MM.1S (cell line): Measurements from ENCODE around the gene PUDP.

Source experiments
- DNase-seq: peaks from one replicate; pipeline ENCODE4 v3.0.0-alpha.2; 2015
- H2AFZ ChIP-seq: fragments of 300-600 bp; sonication (generic); 2 replicates; pipeline ENCODE4 v1.6.0; 2016; ENCODE audit warnings: antibody characterized with exemption, low read length
- H3F3A ChIP-seq: fragments of 300-600 bp; sonication (generic); 2 replicates; pipeline ENCODE4 v1.6.1; 2016; ENCODE audit warnings: mild to moderate bottlenecking, antibody characterized with exemption, low read length, moderate library complexity, mixed read lengths; ENCODE audit not compliant: insufficient read depth
- H3K27ac ChIP-seq: fragments of 300-600 bp; sonication (generic); 2 replicates; pipeline ENCODE4 v1.5.1; 2016; ENCODE audit warnings: mild to moderate bottlenecking, low read length
- H3K27me3 ChIP-seq: fragments of 300-600 bp; sonication (generic); replicated peaks from 2 replicates; pipeline ENCODE4 v1.6.0; 2016; ENCODE audit warnings: low read length; ENCODE audit not compliant: insufficient read depth
- H3K36me3 ChIP-seq: fragments of 300-600 bp; sonication (generic); replicated peaks from 2 replicates; pipeline ENCODE4 v1.6.1; 2016; ENCODE audit warnings: mild to moderate bottlenecking, low read length, mixed read lengths; ENCODE audit not compliant: insufficient read depth
- H3K4me1 ChIP-seq: fragments of 300-600 bp; sonication (generic); 2 replicates; pipeline ENCODE4 v1.6.1; 2016; ENCODE audit warnings: low read length, mixed read lengths
- H3K4me2 ChIP-seq: fragments of 300-600 bp; sonication (generic); 2 replicates; pipeline ENCODE4 v1.6.0; 2016; ENCODE audit warnings: low read depth, low read length
- H3K4me3 ChIP-seq: fragments of 300-600 bp; sonication (generic); 2 replicates; pipeline ENCODE4 v1.5.1; 2016; ENCODE audit warnings: low read length, mixed read lengths
- H3K79me2 ChIP-seq: fragments of 300-600 bp; sonication (generic); 2 replicates; pipeline ENCODE4 v1.6.1; 2016; ENCODE audit warnings: mixed run types, low read length, mixed read lengths
- H3K9ac ChIP-seq: fragments of 300-600 bp; sonication (generic); 2 replicates; pipeline ENCODE4 v1.6.1; 2016; ENCODE audit warnings: low read length, mixed read lengths
- H3K9me2 ChIP-seq: fragments of 300-600 bp; sonication (generic); replicated peaks from 2 replicates; pipeline ENCODE4 v1.6.1; 2016; ENCODE audit warnings: mild to moderate bottlenecking, low read length, mixed read lengths; ENCODE audit not compliant: insufficient read depth
- H3K9me3 ChIP-seq: fragments of 300-600 bp; sonication (generic); replicated peaks from 2 replicates; pipeline ENCODE4 v1.6.1; 2016; ENCODE audit warnings: mild to moderate bottlenecking, low read length, mixed read lengths; ENCODE audit not compliant: insufficient read depth
- H4K20me1 ChIP-seq: fragments of 300-600 bp; sonication (generic); 2 replicates; pipeline ENCODE4 v1.6.1; 2016; ENCODE audit warnings: mild to moderate bottlenecking, low read length, moderate library complexity, mixed read lengths; ENCODE audit not compliant: insufficient read depth
- EZH2 ChIP-seq: fragments of 300-600 bp; sonication (generic); optimal IDR thresholded peaks from 2 replicates; pipeline ENCODE3; 2017; ENCODE audit warnings: low read depth, mild to moderate bottlenecking, antibody characterized with exemption, low read length, mixed read lengths
- EZH2phosphoT487 ChIP-seq: fragments of 300-600 bp; sonication (generic); IDR thresholded peaks from 2 replicates; pipeline ENCODE4 v1.6.1; 2018; ENCODE audit warnings: antibody characterized with exemption, low read length
- TF ChIP-seq, protein P1 (sequence below): fragments of 300-600 bp; sonication (generic); IDR thresholded peaks from 2 replicates; pipeline ENCODE4 v1.5.1; 2016; ENCODE audit warnings: antibody characterized with exemption, low read length, mixed read lengths

The PUDP gene

GRCh38 chrX:7059859-7060258, 88.1 kb downstream of the PUDP start:
- H3K27me3 ChIP-seq, result no peaks in the 10 kb centered on the region
- H3K79me2 ChIP-seq, result no peaks in the 10 kb centered on the region
- H3K9ac ChIP-seq, result peak overlapping the region; percentile 63
- H4K20me1 ChIP-seq, result no peaks in the 10 kb centered on the region
- H3K4me3 ChIP-seq, result no peak overlapping the region; the same call in 1 of the 2 replicates
- no peak overlapping the region for H2AFZ ChIP-seq
- peak overlapping the region; percentile 93 for H3K27ac ChIP-seq
- no peak for DNase-seq
- H3K9me3 ChIP-seq, result no peaks in the 10 kb centered on the region
- H3K36me3 ChIP-seq, result no peaks in the 10 kb centered on the region
- peaks cover 24% of the 10 kb centered on the region for H3K4me1 ChIP-seq
- TF ChIP-seq EZH2 (no peak), EZH2phosphoT487 (no peak)
- TF ChIP-seq, protein P1, sequence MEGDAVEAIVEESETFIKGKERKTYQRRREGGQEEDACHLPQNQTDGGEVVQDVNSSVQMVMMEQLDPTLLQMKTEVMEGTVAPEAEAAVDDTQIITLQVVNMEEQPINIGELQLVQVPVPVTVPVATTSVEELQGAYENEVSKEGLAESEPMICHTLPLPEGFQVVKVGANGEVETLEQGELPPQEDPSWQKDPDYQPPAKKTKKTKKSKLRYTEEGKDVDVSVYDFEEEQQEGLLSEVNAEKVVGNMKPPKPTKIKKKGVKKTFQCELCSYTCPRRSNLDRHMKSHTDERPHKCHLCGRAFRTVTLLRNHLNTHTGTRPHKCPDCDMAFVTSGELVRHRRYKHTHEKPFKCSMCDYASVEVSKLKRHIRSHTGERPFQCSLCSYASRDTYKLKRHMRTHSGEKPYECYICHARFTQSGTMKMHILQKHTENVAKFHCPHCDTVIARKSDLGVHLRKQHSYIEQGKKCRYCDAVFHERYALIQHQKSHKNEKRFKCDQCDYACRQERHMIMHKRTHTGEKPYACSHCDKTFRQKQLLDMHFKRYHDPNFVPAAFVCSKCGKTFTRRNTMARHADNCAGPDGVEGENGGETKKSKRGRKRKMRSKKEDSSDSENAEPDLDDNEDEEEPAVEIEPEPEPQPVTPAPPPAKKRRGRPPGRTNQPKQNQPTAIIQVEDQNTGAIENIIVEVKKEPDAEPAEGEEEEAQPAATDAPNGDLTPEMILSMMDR, result no peak
- no peaks in the 10 kb centered on the region for H3K9me2 ChIP-seq
- H3K4me2 ChIP-seq, result peak overlapping the region; percentile 33
- H3F3A ChIP-seq, result peaks cover 16% of the 10 kb centered on the region

DNA sequence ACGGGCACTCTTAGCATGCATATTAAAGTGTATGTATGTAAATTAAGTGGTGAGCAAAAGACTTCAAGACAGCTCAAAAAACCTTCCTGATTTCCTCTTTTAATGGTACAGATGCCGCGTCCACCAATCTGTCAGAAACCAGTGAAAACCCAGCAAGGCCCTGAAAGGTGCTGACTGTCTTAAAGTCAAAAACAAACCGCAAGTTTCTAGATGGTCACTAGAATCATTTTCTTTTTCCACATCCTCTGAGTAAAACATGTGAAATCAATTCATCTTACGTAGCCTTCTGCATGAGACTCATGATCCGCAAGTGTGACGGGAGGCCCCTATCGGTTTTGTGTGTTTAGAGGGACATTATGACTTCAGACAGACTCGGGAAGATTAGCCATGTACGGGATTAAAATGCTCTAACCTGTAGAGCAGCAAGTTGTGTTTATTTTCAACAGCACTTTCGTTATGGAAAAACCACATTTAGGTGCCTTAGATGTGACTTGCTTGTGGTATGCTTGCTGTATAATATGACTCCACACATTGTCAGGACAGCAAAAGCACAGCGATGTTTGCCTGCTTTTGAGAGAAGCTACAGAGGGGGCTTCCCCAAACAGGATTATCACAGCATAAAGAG, 88.6 kb downstream of the PUDP start:
- H3K9ac ChIP-seq, result peak overlapping the region; percentile 63
- TF ChIP-seq, protein P1, result no peak
- TF ChIP-seq EZH2phosphoT487 (no peak), EZH2 (no peak)

GRCh38 chrX:7055386-7056137, 92.4 kb downstream of the PUDP start:
- Histone ChIP-seq H3K4me3 (no peak overlapping the region), H4K20me1 (no peaks in the 10 kb centered on the region), H3K9me3 (no peaks in the 10 kb centered on the region), H3K4me1 (peaks cover 19% of the 10 kb centered on the region), H3K27me3 (no peaks in the 10 kb centered on the region), H3K79me2 (no peaks in the 10 kb centered on the region), H3F3A (peaks cover 14% of the 10 kb centered on the region), H3K27ac (no peak overlapping the region), H3K9me2 (no peaks in the 10 kb centered on the region), H2AFZ (no peak overlapping the region), H3K36me3 (no peaks in the 10 kb centered on the region), H3K4me2 (no peak overlapping the region), H3K9ac (no peak overlapping the region)
- no peak for DNase-seq
- TF ChIP-seq, protein P1, result no peak

More for the DNA sequence above, 88.6 kb downstream of the PUDP start:
- Histone ChIP-seq H4K20me1 (no peaks in the 10 kb centered on the region), H3K9me2 (no peaks in the 10 kb centered on the region), H3F3A (peaks cover 16% of the 10 kb centered on the region), H3K4me2 (peak overlapping the region; percentile 36), H3K4me3 (no peak overlapping the region; the same call in 1 of the 2 replicates), H3K79me2 (no peaks in the 10 kb centered on the region), H3K36me3 (no peaks in the 10 kb centered on the region), H3K4me1 (peaks cover 24% of the 10 kb centered on the region), H3K27me3 (no peaks in the 10 kb centered on the region), H3K9me3 (no peaks in the 10 kb centered on the region), H3K27ac (peak overlapping the region; percentile 93), H2AFZ (no peak overlapping the region)
- peak; percentile 90 for DNase-seq
